CD14-positive monocyte (primary cell): ENCODE measurements around the gene SPATA2. TPM values are rescaled to one million over a fixed set of nuclear protein-coding genes. Genes with fewer than 3 reads are reported as not detected.

ENCODE experiments used
- DNase-seq, 3 donors: peaks; one replicate each; pipeline ENCODE4 v3.0.0-alpha.2; 2011 to 2022
- H2AFZ ChIP-seq: 2 replicates; pipeline ENCODE4 v1.6.0; 2012; ENCODE audit warnings: mild to moderate bottlenecking, low read depth, low read length, inconsistent platforms; ENCODE audit not compliant: insufficient read depth, poor library complexity, severe bottlenecking
- H3K27ac ChIP-seq, 2 donors: 1 replicate in 1 of 2; 2 replicates in 1 of 2; pipeline ENCODE4 v1.5.1; 2012 to 2013; ENCODE audit warnings: low read length in 2 of 2, control low read depth in 1 of 2, inconsistent platforms in 1 of 2, low read depth in 1 of 2, mild to moderate bottlenecking in 1 of 2
- H3K27me3 ChIP-seq, 2 donors: one replicate each; pipeline versions ENCODE4 v1.6.0 to v1.6.1; 2011 to 2013; ENCODE audit warnings: low read length in 2 of 2; ENCODE audit not compliant: control insufficient read depth in 2 of 2, insufficient read depth in 2 of 2
- H3K36me3 ChIP-seq, 2 donors: replicated peaks in 1 of 2; 1 replicate in 1 of 2; 2 replicates in 1 of 2; pipeline versions ENCODE4 v1.5.1 to v1.6.1; 2012 to 2013; ENCODE audit warnings: low read length in 2 of 2, control low read depth in 1 of 2, inconsistent platforms in 1 of 2, mild to moderate bottlenecking in 1 of 2; ENCODE audit not compliant: insufficient read depth in 2 of 2, control insufficient read depth in 1 of 2
- H3K4me1 ChIP-seq, 2 donors: 1 replicate in 1 of 2; 2 replicates in 1 of 2; pipeline versions ENCODE4 v1.5.1 to v1.6.1; 2012 to 2013; ENCODE audit warnings: low read length in 2 of 2, control low read depth in 1 of 2, inconsistent platforms in 1 of 2, mild to moderate bottlenecking in 1 of 2, moderate library complexity in 1 of 2; ENCODE audit not compliant: insufficient read depth in 2 of 2, control insufficient read depth in 1 of 2
- H3K4me2 ChIP-seq: replicated peaks from 2 replicates; pipeline ENCODE3; 2012; ENCODE audit warnings: low read length, moderate library complexity, mild to moderate bottlenecking; ENCODE audit not compliant: poor library complexity, severe bottlenecking; ENCODE audit errors: extremely low read depth
- H3K4me3 ChIP-seq, 3 experiments: fragments of 200-600 bp in 1 of 3; sonication (generic) in 1 of 3; replicated peaks in 1 of 3; 1 replicate in 2 of 3; 2 replicates in 1 of 3; pipeline ENCODE4 v1.5.1; 2011 to 2013; ENCODE audit warnings: low read length in 3 of 3, mild to moderate bottlenecking in 3 of 3, control low read depth in 2 of 3, low read depth in 2 of 3, inconsistent platforms in 1 of 3, moderate library complexity in 1 of 3
- H3K79me2 ChIP-seq: 2 replicates; pipeline ENCODE4 v1.6.0; 2012; ENCODE audit warnings: mild to moderate bottlenecking, control low read depth, inconsistent platforms, low read length, moderate library complexity; ENCODE audit not compliant: insufficient read depth
- H3K9ac ChIP-seq: 2 replicates; pipeline ENCODE4 v1.6.0; 2017; ENCODE audit warnings: low read length, mild to moderate bottlenecking; ENCODE audit not compliant: insufficient read depth, poor library complexity, severe bottlenecking
- H3K9me3 ChIP-seq, 2 donors: replicated peaks in 1 of 2; 1 replicate in 1 of 2; 2 replicates in 1 of 2; pipeline versions ENCODE4 v1.5.1 to v1.6.1; 2012 to 2013; ENCODE audit warnings: low read length in 2 of 2, control low read depth in 1 of 2; ENCODE audit not compliant: control insufficient read depth in 1 of 2, insufficient read depth in 1 of 2
- H4K20me1 ChIP-seq: 2 replicates; pipeline ENCODE4 v1.6.0; 2012; ENCODE audit warnings: mild to moderate bottlenecking, low read length, control low read depth, moderate library complexity; ENCODE audit not compliant: insufficient read depth
- H3K27ac Mint-ChIP-seq, 7 donors: one replicate each; pipeline ENCODE4 v1.8.0; 2020; ENCODE audit warnings: mild to moderate bottlenecking in 7 of 7, mixed read lengths in 7 of 7, moderate library complexity in 6 of 7, inconsistent platforms in 2 of 7
- H3K27me3 Mint-ChIP-seq, 3 donors: one replicate each; pipeline ENCODE4 v1.8.0; 2021 to 2022; ENCODE audit warnings: low read depth in 3 of 3, mild to moderate bottlenecking in 3 of 3, mixed read lengths in 3 of 3, moderate library complexity in 3 of 3, inconsistent platforms in 1 of 3
- H3K36me3 Mint-ChIP-seq, 2 donors: one replicate each; pipeline ENCODE4 v1.8.0; 2020; ENCODE audit warnings: mixed read lengths in 2 of 2, inconsistent platforms in 1 of 2, mild to moderate bottlenecking in 1 of 2
- H3K4me1 Mint-ChIP-seq: one replicate; pipeline ENCODE4 v1.8.0; 2020; ENCODE audit warnings: mild to moderate bottlenecking, mixed read lengths
- H3K4me3 Mint-ChIP-seq, 2 donors: one replicate each; pipeline ENCODE4 v1.8.0; 2020; ENCODE audit warnings: mild to moderate bottlenecking in 2 of 2, mixed read lengths in 2 of 2, moderate library complexity in 1 of 2
- H3K9me3 Mint-ChIP-seq, 7 donors: one replicate each; pipeline ENCODE4 v1.8.0; 2020 to 2022; ENCODE audit warnings: mixed read lengths in 7 of 7, mild to moderate bottlenecking in 6 of 7, moderate library complexity in 6 of 7, inconsistent platforms in 2 of 7
- CTCF ChIP-seq: fragments of 200-600 bp; IDR thresholded peaks from one replicate; pipeline ENCODE4 v1.8.0; 2022; ENCODE audit warnings: antibody characterized with exemption, mild to moderate bottlenecking
- WGBS: methylation state at CpG from one replicate; pipeline ENCODE4 v1.1.5; 2013; ENCODE audit warnings: missing lambda C conversion rate; ENCODE audit not compliant: insufficient coverage; 5-methylcytosine and 5-hydroxymethylcytosine counted together
- intact Hi-C, 2 donors: fragments of 100-400 bp; cut with micrococcal nuclease; formaldehyde crosslinking; loops; one replicate each; pipeline versions ENCODE4 v1.15.0 to v1.15.1; 2023
- polyA plus RNA-seq, 3 donors: library from polyadenylated mRNA; depleted of rRNA in 1 of 3; unstranded in 2 of 3; stranded (reverse) in 1 of 3; fragments of 300-500 nt in 2 of 3; fragments of >200 nt in 1 of 3; fragmentation: Illumina TruSeq in 2 of 3; gene quantifications; 1 replicate in 2 of 3; 2 replicates in 1 of 3; pipeline ENCODE4 v1.2.3, GENCODE V29; 2012 to 2021

The SPATA2 gene
- polyA plus RNA-seq, 3 donors = 1.9 to 13.3 (median 3.9) TPM

- Histone ChIP-seq H3K79me2 (no peaks in the 10 kb centered on the region), H3K9ac (no peak overlapping the region), H3K4me3 (no peak overlapping the region), H3K4me1 (peaks cover 6 to 7% of the 10 kb centered on the region in 2 donors), H3K27me3 (no peaks in the 10 kb centered on the region), H3K36me3 (peaks cover 61 to 96% of the 10 kb centered on the region in 2 donors), H3K27ac (no peak overlapping the region), H4K20me1 (no peaks in the 10 kb centered on the region), H3K4me2 (no peak overlapping the region), H2AFZ (no peak overlapping the region), H3K9me3 (no peaks in the 10 kb centered on the region)
- Mint-ChIP-seq H3K4me3 (no peak overlapping the region), H3K36me3 (peaks cover 66 to 82% of the 10 kb centered on the region in 2 donors), H3K27ac (no peak overlapping the region), H3K9me3 (no peaks in the 10 kb centered on the region), H3K4me1 (peaks cover 14% of the 10 kb centered on the region), H3K27me3 (peaks cover 0 to 1% (median 0%) of the 10 kb centered on the region in 3 donors)
- no peak for TF ChIP-seq CTCF
- no peak for DNase-seq
- intact Hi-C loops = no loop called here
- 95% methylated on average over 4 of the region's 6 CpGs for WGBS
Measured at GRCh38 chr20:49871391-49871948, 43.9 kb downstream of the SPATA2 start.

DNA sequence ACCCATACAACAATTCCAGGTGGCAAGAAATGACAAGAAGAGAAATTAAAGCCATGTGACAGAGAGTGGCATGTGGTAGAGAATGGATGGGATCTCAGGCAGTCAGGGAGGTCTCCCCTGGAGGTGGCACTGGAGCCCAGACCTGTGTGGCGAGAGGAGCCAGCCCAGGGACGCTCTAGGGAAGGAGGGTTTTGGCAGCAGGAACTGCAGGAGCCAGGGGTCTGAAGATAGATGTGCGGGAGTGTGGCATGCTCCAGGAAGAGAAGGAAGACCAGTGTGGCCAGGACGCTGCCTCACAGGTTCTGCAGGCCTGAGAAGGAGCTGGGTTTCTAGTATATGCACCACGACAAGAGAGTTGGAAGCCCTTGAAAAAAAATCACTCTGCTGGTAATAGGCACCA lies 45.1 kb downstream of the SPATA2 start:
- no peaks in the 10 kb centered on the region for H4K20me1 ChIP-seq
- H3K4me3 ChIP-seq = no peak overlapping the region
- H3K36me3 ChIP-seq = peaks cover 63 to 96% of the 10 kb centered on the region in 2 donors
- no peak overlapping the region for H3K4me3 Mint-ChIP-seq
- peaks cover 65 to 83% of the 10 kb centered on the region in 2 donors for H3K36me3 Mint-ChIP-seq
- peaks cover 6 to 7% of the 10 kb centered on the region in 2 donors for H3K4me1 ChIP-seq
- H3K27ac ChIP-seq = no peak overlapping the region
- no peak overlapping the region for H3K4me2 ChIP-seq
- H3K79me2 ChIP-seq = no peaks in the 10 kb centered on the region
- no peak for DNase-seq
- no peak overlapping the region for H2AFZ ChIP-seq
- no peak overlapping the region for H3K9ac ChIP-seq
- no peaks in the 10 kb centered on the region for H3K27me3 Mint-ChIP-seq
- no peaks in the 10 kb centered on the region for H3K9me3 Mint-ChIP-seq
- H3K27me3 ChIP-seq = no peaks in the 10 kb centered on the region
- TF ChIP-seq CTCF = no peak
- H3K27ac Mint-ChIP-seq = peak overlapping the region in 2 of 7 donors; percentile 39 to 60
- H3K4me1 Mint-ChIP-seq = peaks cover 14% of the 10 kb centered on the region
- H3K9me3 ChIP-seq = no peaks in the 10 kb centered on the region
- intact Hi-C loops = no loop called here
- WGBS = 95% methylated on average over 4 of the region's 5 CpGs
